Right ventricle myocardium superior (tissue), 1 donor: ENCODE measurements around the gene CCL8. TPM values are rescaled to one million over a fixed set of nuclear protein-coding genes. Genes with fewer than 3 reads are reported as not detected.

ENCODE experiments used
- ATAC-seq: fragments of 200-7000 bp; cut with Tn5 transposase; one replicate; pipeline ENCODE4 v1.9.1; 2020; ENCODE audit warnings: mild to moderate bottlenecking; ENCODE audit not compliant: poor library complexity
- DNase-seq: peaks from one replicate; pipeline ENCODE4 v3.0.0-alpha.2; 2020
- intact Hi-C: fragments of 100-400 bp; cut with DNase I; formaldehyde crosslinking; loops from one replicate; pipeline ENCODE4 v1.11.2; 2022
- total RNA-seq: library from RNA; stranded (reverse); fragmentation: NEBNext Ultra II Directional; extraction: Animal tissue kit (Norgen Biotek cat#: 25700); gene quantifications from one replicate; pipeline ENCODE4 v1.2.1, GENCODE V29; 2021
- donor health status: DM: no; HTN: yes; CAD: no; lungs with severe emphysema.

The CCL8 gene
- total RNA-seq, 1 donor from 2014 or later, result not detected

- DNase-seq (peak; percentile 95), ATAC-seq (peak; percentile 95)
- intact Hi-C loops, result loop anchor here (2.0 kb wide), 1 partner anchor 161 kb away; no protein-coding TSS in a partner anchor
Measured at GRCh38 chr17:34361478-34362061, 42.3 kb downstream of the CCL8 start.

DNA sequence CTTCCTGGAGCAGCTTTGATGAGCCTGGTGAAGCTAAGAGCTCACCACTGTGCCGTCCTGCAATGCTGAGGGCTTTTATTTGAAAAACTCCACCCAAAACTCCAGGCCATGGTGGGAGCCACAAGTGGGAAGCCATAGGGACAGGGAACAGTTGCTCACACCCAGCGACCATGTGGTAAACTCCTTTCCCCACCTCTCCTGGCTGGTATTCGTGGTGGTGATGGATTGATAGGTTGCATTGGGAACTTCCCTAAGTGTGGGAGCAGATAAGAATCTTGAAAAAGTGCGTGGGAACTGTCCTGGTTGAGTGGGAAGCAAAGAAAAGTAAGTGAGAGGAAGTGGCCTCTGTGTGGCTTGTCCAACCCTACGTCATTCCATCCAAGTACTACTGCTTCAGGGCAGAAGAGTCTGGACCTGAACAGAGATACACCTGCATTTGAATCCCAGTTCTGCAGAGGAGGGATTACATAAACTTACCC, 44.0 kb downstream of the CCL8 start, which contains the start of gene CCL1:
TSS of gene CCL1 (minus strand) at position 51 of the 479 bp plus-strand sequence. CDS start 72 bp downstream, outside the sequence.
- DNase-seq (no peak), ATAC-seq (no peak)
- intact Hi-C loops, result no loop called here

GRCh38 chr17:34364751-34365150, 45.5 kb downstream of the CCL8 start:
- intact Hi-C loops, result no loop called here

DNA sequence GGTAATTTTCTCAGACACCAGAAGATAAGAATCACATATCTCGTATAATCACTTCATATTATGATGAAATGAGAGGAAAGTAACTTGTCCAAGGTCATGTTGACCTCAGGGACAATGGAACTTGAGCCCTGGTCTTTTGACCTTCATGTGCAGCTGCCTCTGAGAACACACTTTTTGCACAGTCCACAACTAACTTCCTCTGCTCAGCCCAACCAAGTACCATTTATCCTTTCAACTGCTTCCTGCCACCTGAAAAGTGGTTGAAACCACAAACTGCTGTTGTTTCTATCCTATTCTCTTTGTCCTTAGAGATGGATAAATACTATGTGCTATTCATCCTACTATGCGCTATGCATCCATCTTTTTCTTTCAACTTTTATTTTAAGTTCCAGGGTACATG, 46.1 kb downstream of the CCL8 start:
- no peak for ATAC-seq
- DNase-seq, result no peak
- intact Hi-C loops, result no loop called here

More at GRCh38 chr17:34364751-34365150, 45.5 kb downstream of the CCL8 start:
- DNase-seq (no peak), ATAC-seq (no peak)

- DNase-seq (no peak), ATAC-seq (no peak)
- intact Hi-C loops, result no loop called here
Measured at GRCh38 chr17:34366010-34366409, 46.8 kb downstream of the CCL8 start.

GRCh38 chr17:34366529-34367107, 47.4 kb downstream of the CCL8 start:
- intact Hi-C loops, result no loop called here
- ATAC-seq (no peak), DNase-seq (no peak)

DNA sequence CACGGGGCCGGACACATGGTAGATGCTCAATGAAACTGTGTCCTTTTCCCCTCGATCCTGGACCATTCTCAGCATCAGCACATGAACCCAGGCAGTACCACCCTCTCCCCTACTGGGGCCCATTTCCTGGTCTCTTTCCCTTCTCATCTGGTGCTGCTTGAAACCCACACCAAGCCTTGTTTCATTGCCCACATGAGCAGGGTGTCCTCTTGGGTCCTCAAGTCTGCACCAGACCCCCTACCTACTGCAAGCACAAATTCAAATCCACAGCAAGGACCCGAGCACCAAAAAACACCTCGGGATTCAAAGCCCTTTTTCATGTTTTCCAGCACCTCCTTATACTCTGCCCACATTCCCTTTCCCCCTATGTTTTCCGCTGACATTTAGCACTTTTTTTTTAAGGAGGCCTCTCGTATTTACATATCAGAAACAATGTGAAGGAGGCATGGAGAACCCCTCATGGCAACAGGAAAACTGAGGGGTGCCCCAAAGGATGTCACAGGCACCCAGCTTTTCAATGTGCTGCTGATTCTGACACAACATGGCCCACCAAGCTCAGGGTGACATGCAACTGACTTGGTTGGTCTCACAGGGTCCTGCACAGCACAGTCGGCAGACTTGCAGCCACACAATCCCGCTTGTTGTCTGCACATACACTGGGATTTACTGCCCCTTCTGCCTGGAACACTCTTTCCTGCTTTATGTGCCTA, 48.4 kb downstream of the CCL8 start:
- no peak for DNase-seq
- no peak for ATAC-seq
- intact Hi-C loops, result no loop called here

DNA sequence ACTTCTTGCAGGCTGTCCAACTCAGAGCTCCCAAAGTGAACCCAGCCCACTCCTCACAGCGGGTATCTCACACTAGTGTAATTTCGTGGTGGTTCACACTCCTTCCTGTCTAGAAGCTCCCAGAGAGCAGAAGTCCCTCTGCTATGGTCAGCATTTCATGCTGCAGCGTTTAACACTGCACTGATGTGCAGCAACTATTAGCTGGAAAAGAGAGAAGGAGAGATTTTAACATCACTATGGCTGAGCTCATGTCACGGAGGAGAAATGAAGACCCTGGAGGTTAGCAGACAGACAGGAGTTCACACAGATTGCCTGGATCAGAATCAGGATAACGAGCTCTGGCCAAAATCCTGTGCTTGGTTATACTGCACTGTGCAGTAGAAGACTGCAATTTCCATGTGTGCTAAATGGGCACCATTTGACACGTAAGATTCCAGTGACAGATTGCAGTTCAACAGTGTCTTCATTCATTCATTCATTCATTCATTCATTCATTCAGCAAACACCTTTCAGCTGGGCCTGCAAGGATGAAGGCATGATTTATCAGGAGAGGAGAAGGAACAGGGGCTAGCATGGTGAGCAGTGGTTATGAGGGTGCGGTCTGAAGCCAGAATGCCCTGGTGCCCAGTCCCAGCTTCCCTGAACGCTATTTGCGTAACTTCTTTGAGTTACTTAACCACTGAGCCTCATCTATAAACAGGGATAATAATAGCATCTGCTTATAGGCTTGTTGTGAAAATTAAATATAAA, 49.1 kb downstream of the CCL8 start:
- DNase-seq (no peak), ATAC-seq (peak; percentile 24)
- intact Hi-C loops, result no loop called here

DNA sequence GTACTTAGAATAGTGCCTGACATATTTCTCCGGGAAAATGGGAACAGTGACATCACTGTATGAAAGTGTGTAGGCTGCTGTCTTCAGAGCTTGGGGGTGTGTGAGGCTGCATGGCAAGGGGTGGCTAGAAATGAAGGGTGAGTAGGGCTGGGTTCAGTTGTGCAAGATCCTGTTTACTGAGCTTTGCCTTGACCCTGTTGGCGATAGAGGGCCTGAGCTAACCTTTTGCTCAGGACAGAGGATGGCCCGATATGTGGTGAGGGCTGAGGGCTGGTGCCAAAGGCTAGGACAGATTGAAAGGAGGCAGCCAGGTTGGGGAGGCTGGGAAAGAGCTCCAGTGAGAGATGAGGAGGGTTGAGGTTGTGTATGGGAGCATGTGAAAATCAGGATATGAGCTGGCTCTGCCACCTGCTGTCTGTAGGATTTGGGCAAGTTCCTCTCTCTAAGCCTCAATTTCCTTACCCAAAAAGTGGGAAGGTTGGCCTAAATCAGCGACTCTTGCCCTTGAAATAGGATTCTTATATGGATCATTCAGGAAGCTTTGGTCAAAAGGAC, 49.8 kb downstream of the CCL8 start:
- intact Hi-C loops, result no loop called here
- ATAC-seq (no peak), DNase-seq (no peak)

GRCh38 chr17:34369571-34369970, 50.3 kb downstream of the CCL8 start:
- no peak for DNase-seq
- intact Hi-C loops, result no loop called here
- no peak for ATAC-seq

- intact Hi-C loops, result no loop called here
- no peak for ATAC-seq
- no peak for DNase-seq
Measured at GRCh38 chr17:34370376-34370996, 51.3 kb downstream of the CCL8 start.

GRCh38 chr17:34370997-34371395, 51.8 kb downstream of the CCL8 start:
- intact Hi-C loops, result no loop called here
- no peak for DNase-seq
- ATAC-seq, result no peak

Other genes with a start within 250 kb of the CCL8 start
- gene CCL2, start 64.2 kb upstream of the CCL8 start, total RNA-seq, result 20.7 TPM
- not detected for gene CCL7, start 49.2 kb upstream of the CCL8 start, total RNA-seq
- 4.0 TPM for gene CCL11, start 33.7 kb upstream of the CCL8 start, total RNA-seq
- gene CCL13, start 37.0 kb downstream of the CCL8 start, total RNA-seq, result 1.6 TPM
- gene CCL1, start 43.8 kb downstream of the CCL8 start, total RNA-seq, result not detected